Measurements from ENCODE around the gene IGF2BP2.

DNA sequence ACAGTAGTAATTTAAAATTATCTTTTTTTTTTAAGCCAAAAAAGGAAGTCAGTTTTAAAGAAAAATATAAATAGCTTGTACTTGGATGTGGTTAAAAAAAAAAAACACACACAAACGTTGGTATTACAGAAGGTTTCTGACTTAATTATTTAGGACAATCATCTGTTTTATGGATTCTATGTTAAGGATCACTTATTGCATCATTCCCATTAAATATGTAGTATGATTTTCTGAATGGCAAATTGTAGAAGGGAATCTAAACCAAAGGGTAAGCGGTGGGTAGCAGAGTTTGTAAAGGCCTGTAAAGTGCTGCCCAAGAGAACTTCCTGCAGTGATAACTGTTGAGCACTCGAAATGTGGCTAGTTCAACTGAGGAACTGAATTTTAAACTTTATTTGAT is 230.8 kb downstream of the IGF2BP2 start:
- TF ChIP-seq EZH2 (IDR thresholded peaks at IDR 0.05; ENCODE audit: borderline replicate concordance, insufficient read depth, low read depth, low read length, poor library complexity, severe bottlenecking): no peak
- TF ChIP-seq, protein P1, sequence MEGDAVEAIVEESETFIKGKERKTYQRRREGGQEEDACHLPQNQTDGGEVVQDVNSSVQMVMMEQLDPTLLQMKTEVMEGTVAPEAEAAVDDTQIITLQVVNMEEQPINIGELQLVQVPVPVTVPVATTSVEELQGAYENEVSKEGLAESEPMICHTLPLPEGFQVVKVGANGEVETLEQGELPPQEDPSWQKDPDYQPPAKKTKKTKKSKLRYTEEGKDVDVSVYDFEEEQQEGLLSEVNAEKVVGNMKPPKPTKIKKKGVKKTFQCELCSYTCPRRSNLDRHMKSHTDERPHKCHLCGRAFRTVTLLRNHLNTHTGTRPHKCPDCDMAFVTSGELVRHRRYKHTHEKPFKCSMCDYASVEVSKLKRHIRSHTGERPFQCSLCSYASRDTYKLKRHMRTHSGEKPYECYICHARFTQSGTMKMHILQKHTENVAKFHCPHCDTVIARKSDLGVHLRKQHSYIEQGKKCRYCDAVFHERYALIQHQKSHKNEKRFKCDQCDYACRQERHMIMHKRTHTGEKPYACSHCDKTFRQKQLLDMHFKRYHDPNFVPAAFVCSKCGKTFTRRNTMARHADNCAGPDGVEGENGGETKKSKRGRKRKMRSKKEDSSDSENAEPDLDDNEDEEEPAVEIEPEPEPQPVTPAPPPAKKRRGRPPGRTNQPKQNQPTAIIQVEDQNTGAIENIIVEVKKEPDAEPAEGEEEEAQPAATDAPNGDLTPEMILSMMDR (IDR thresholded peaks at IDR 0.05): no peak
